ENCODE data around the gene TMEM132D.
"Not testable (repeated sequence)": the region's sequence is repeated elsewhere in the genome, so short reads cannot be mapped to it uniquely, and the experiment has no call there.

Gene TMEM132D

DNA sequence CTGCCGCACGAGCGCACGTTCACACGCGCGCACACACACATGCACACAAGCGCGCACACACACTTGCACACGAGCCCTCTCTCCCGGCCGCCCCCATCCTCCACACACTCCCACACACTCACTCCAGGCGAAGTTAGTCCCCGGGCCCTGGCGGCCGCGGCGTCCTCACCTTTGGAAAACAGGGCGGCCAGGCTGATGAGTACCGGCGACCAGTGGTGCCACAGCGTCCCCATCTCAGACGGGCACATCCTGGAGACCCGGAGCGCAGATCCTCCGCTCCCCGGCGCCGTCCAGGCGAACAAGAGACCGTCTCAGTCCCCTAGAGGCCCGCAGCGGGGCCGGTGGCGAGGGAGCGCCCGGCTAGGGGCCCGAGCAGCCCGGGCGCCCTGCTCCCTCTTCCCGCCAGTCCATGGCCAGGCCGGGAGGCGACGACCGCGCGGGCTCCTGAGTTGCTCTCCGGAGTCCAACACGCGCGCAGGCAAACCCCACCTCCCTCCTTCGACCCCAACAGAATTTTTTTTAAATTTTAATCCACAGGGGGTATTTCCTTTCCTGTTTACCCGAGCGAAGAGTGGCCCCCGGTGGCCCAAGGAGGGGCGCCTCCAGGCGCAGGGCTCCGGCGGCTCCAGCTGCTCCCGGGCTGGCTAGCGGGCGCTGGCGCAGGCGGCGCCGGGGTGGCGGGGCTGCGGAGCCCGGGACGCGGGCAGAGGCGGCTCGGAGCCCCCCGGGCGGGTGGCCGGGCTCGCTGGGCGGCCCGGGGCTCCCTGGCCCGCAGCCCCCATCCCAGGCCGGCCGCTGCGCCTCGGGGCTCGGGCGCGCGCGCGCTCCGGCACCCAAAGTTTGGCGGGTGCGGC is 506 bp downstream of the TMEM132D start:
- Histone ChIP-seq H3K4me3 (ENCODE audit: low read length in 2 of 2) (no peak overlapping the region), H3K9ac (ENCODE audit: low read depth in 1 of 2, low read length in 2 of 2) (no peak overlapping the region)

DNA sequence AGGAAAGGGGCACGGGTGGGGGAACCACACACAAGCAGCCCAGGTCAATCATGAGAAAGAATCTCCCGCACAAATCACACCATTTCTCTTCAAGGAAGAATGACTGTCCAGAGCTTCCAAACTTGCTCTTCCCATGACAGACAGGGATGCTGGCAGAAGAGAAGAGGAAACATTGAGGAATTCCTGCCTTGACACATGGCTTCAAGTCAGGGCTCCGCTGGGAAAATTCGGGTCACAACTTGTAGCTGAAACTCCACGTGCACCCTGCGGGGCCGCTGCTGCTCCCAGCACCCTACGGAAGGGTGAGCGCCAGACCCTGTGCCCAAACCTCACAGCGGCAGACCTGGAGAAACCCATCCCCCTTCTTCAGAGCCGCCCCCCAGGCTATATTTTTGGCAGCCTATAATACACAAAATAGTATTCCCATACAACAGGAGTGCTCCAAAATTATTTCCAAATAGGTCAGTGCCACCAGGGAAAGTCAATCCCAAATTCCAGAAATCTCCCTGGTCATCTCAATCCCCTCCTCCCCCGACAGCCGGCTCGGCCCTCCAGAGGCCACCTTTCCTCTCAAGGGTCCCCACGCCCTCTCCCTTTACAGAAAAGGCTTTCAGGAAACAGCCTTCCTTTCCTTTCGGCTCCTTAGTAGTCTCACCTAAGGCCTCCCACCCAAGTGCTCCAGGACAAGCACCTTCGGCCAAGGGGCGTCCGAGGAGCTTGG is 1.3 kb downstream of the TMEM132D start:
- H3K27ac ChIP-seq (ENCODE audit: low read depth in 2 of 2, low read length in 2 of 2): no peak overlapping the region
- H3K4me1 ChIP-seq (ENCODE audit: control insufficient read depth in 2 of 2, insufficient read depth in 2 of 2, low read length in 2 of 2): no peaks in the 10 kb centered on the region
- peaks cover 0 to 2% of the 10 kb centered on the region in 2 donors for H3K27me3 ChIP-seq (ENCODE audit: control insufficient read depth in 2 of 2, insufficient read depth in 2 of 2, low read length in 2 of 2)
- H3K9ac ChIP-seq (ENCODE audit: low read depth in 1 of 2, low read length in 2 of 2): no peak overlapping the region
- H3K9me3 ChIP-seq (ENCODE audit: control insufficient read depth in 2 of 2, low read length in 2 of 2): no peaks in the 10 kb centered on the region
- H3K36me3 ChIP-seq (ENCODE audit: control insufficient read depth in 2 of 2, insufficient read depth in 2 of 2, low read length in 2 of 2): no peaks in the 10 kb centered on the region
- H3K4me3 ChIP-seq (ENCODE audit: low read length in 2 of 2): no peak overlapping the region

More for the DNA sequence above, 506 bp downstream of the TMEM132D start:
- Histone ChIP-seq H3K9me3 (ENCODE audit: control insufficient read depth in 2 of 2, low read length in 2 of 2) (no peaks in the 10 kb centered on the region), H3K4me1 (ENCODE audit: control insufficient read depth in 2 of 2, insufficient read depth in 2 of 2, low read length in 2 of 2) (no peaks in the 10 kb centered on the region), H3K27ac (ENCODE audit: low read depth in 2 of 2, low read length in 2 of 2) (no peak overlapping the region), H3K36me3 (ENCODE audit: control insufficient read depth in 2 of 2, insufficient read depth in 2 of 2, low read length in 2 of 2) (no peaks in the 10 kb centered on the region), H3K27me3 (ENCODE audit: control insufficient read depth in 2 of 2, insufficient read depth in 2 of 2, low read length in 2 of 2) (peaks cover 0 to 2% of the 10 kb centered on the region in 2 donors)

- H3K4me1 ChIP-seq (ENCODE audit: control insufficient read depth in 2 of 2, insufficient read depth in 2 of 2, low read length in 2 of 2): no peaks in the 10 kb centered on the region
- no peaks in the 10 kb centered on the region for H3K36me3 ChIP-seq (ENCODE audit: control insufficient read depth in 2 of 2, insufficient read depth in 2 of 2, low read length in 2 of 2)
- no peaks in the 10 kb centered on the region for H3K9me3 ChIP-seq (ENCODE audit: control insufficient read depth in 2 of 2, low read length in 2 of 2)
- H3K9ac ChIP-seq (ENCODE audit: low read depth in 1 of 2, low read length in 2 of 2): no peak overlapping the region
- no peak overlapping the region for H3K27ac ChIP-seq (ENCODE audit: low read depth in 2 of 2, low read length in 2 of 2)
- peaks cover 0 to 2% of the 10 kb centered on the region in 2 donors for H3K27me3 ChIP-seq (ENCODE audit: control insufficient read depth in 2 of 2, insufficient read depth in 2 of 2, low read length in 2 of 2)
- H3K4me3 ChIP-seq (ENCODE audit: low read length in 2 of 2): no peak overlapping the region
Measured at GRCh38 chr12:129901254-129901653, 2.6 kb downstream of the TMEM132D start.

- Histone ChIP-seq H3K36me3 (ENCODE audit: control insufficient read depth in 2 of 2, insufficient read depth in 2 of 2, low read length in 2 of 2) (no peaks in the 10 kb centered on the region), H3K9me3 (ENCODE audit: control insufficient read depth in 2 of 2, low read length in 2 of 2) (no peaks in the 10 kb centered on the region), H3K4me3 (ENCODE audit: low read length in 2 of 2) (no peak overlapping the region), H3K4me1 (ENCODE audit: control insufficient read depth in 2 of 2, insufficient read depth in 2 of 2, low read length in 2 of 2) (no peaks in the 10 kb centered on the region), H3K9ac (ENCODE audit: low read depth in 1 of 2, low read length in 2 of 2) (no peak overlapping the region), H3K27ac (ENCODE audit: low read depth in 2 of 2, low read length in 2 of 2) (no peak overlapping the region), H3K27me3 (ENCODE audit: control insufficient read depth in 2 of 2, insufficient read depth in 2 of 2, low read length in 2 of 2) (peaks cover 0 to 2% of the 10 kb centered on the region in 2 donors)
Measured at GRCh38 chr12:129900306-129900705, 3.5 kb downstream of the TMEM132D start.

DNA sequence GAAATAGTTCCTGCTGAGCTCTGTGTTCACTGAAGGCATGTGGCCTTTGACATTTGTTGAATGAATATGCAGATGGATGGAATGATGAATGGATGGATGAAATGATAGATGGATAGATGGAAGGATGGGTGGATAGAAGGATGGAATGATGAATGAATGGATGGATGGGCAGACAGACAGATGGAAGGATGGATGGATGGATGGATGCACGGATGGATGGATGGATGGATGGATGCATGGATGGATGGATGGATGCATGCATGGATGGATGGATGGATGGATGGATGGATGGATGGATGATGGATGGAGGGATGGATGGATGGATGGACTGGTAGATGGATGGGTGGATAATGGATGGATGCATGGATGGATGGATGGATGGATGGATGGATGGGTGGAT is 4.8 kb downstream of the TMEM132D start:
- not testable (repeated sequence) for H3K27me3 ChIP-seq (ENCODE audit: control insufficient read depth in 2 of 2, insufficient read depth in 2 of 2, low read length in 2 of 2); H3K9me3 ChIP-seq (ENCODE audit: control insufficient read depth in 2 of 2, low read length in 2 of 2); H3K36me3 ChIP-seq (ENCODE audit: control insufficient read depth in 2 of 2, insufficient read depth in 2 of 2, low read length in 2 of 2); H3K4me1 ChIP-seq (ENCODE audit: control insufficient read depth in 2 of 2, insufficient read depth in 2 of 2, low read length in 2 of 2); H3K27ac ChIP-seq (ENCODE audit: low read depth in 2 of 2, low read length in 2 of 2); H3K9ac ChIP-seq (ENCODE audit: low read depth in 1 of 2, low read length in 2 of 2); H3K4me3 ChIP-seq (ENCODE audit: low read length in 2 of 2)

GRCh38 chr12:129893691-129894090 is 10.1 kb downstream of the TMEM132D start:
- no peak overlapping the region for H3K4me3 ChIP-seq (ENCODE audit: low read length in 2 of 2)
- no peaks in the 10 kb centered on the region for H3K9me3 ChIP-seq (ENCODE audit: control insufficient read depth in 2 of 2, low read length in 2 of 2)
- no peaks in the 10 kb centered on the region for H3K4me1 ChIP-seq (ENCODE audit: control insufficient read depth in 2 of 2, insufficient read depth in 2 of 2, low read length in 2 of 2)
- no peak overlapping the region for H3K27ac ChIP-seq (ENCODE audit: low read depth in 2 of 2, low read length in 2 of 2)
- H3K27me3 ChIP-seq (ENCODE audit: control insufficient read depth in 2 of 2, insufficient read depth in 2 of 2, low read length in 2 of 2): no peaks in the 10 kb centered on the region
- no peak overlapping the region for H3K9ac ChIP-seq (ENCODE audit: low read depth in 1 of 2, low read length in 2 of 2)
- H3K36me3 ChIP-seq (ENCODE audit: control insufficient read depth in 2 of 2, insufficient read depth in 2 of 2, low read length in 2 of 2): no peaks in the 10 kb centered on the region

DNA sequence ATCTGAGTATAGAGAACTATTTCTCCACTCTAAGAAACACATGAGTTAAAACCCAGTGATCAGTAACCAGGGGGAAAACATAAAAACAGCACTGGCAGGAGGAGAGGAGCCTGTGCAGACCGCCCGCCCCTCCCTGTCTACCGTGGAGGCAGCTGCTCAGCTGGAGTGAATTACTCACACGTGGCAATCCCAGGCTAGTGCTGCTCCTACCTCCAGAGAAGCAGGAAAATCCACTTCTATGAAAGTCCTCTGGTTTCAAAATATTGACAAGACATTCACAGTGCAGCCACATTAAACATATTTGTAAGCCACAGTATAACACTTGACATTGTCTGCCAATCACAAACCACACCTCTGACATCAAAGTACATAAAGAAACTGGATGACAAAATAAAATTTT is 16.7 kb downstream of the TMEM132D start:
- H3K4me1 ChIP-seq (ENCODE audit: control insufficient read depth in 2 of 2, insufficient read depth in 2 of 2, low read length in 2 of 2): no peaks in the 10 kb centered on the region
- H3K36me3 ChIP-seq (ENCODE audit: control insufficient read depth in 2 of 2, insufficient read depth in 2 of 2, low read length in 2 of 2): no peaks in the 10 kb centered on the region
- no peak overlapping the region for H3K27ac ChIP-seq (ENCODE audit: low read depth in 2 of 2, low read length in 2 of 2)
- H3K4me3 ChIP-seq (ENCODE audit: low read length in 2 of 2): no peak overlapping the region
- H3K27me3 ChIP-seq (ENCODE audit: control insufficient read depth in 2 of 2, insufficient read depth in 2 of 2, low read length in 2 of 2): no peaks in the 10 kb centered on the region
- H3K9me3 ChIP-seq (ENCODE audit: control insufficient read depth in 2 of 2, low read length in 2 of 2): no peaks in the 10 kb centered on the region
- no peak overlapping the region for H3K9ac ChIP-seq (ENCODE audit: low read depth in 1 of 2, low read length in 2 of 2)

GRCh38 chr12:129886541-129886940 is 17.3 kb downstream of the TMEM132D start:
- H3K27ac ChIP-seq (ENCODE audit: low read depth in 2 of 2, low read length in 2 of 2): no peak overlapping the region

DNA sequence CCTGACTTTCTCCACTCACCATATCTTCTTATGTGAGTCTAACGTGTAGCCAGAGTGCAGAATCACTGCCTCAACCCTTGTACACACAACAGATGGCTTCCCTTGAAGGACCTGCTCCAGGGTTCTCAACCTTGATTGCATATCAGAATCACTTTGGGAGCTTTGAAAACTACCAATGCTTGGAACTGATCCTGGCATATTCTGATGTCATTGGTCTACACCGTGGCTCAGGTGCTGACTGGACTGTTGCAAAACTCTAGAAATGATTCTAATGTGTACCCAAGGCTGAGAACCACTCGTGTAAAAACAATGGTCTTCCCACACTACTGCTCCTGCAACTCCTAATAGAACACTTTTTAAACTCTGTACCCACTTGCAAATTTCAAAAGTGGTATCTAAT is 18.5 kb downstream of the TMEM132D start:
- Histone ChIP-seq H3K27ac (ENCODE audit: low read depth in 2 of 2, low read length in 2 of 2) (no peak overlapping the region), H3K27me3 (ENCODE audit: control insufficient read depth in 2 of 2, insufficient read depth in 2 of 2, low read length in 2 of 2) (no peaks in the 10 kb centered on the region), H3K9me3 (ENCODE audit: control insufficient read depth in 2 of 2, low read length in 2 of 2) (no peaks in the 10 kb centered on the region), H3K9ac (ENCODE audit: low read depth in 1 of 2, low read length in 2 of 2) (no peak overlapping the region), H3K4me1 (ENCODE audit: control insufficient read depth in 2 of 2, insufficient read depth in 2 of 2, low read length in 2 of 2) (no peaks in the 10 kb centered on the region), H3K36me3 (ENCODE audit: control insufficient read depth in 2 of 2, insufficient read depth in 2 of 2, low read length in 2 of 2) (no peaks in the 10 kb centered on the region), H3K4me3 (ENCODE audit: low read length in 2 of 2) (no peak overlapping the region)

More at GRCh38 chr12:129886541-129886940, 17.3 kb downstream of the TMEM132D start:
- Histone ChIP-seq H3K4me3 (ENCODE audit: low read length in 2 of 2) (no peak overlapping the region), H3K4me1 (ENCODE audit: control insufficient read depth in 2 of 2, insufficient read depth in 2 of 2, low read length in 2 of 2) (no peaks in the 10 kb centered on the region), H3K27me3 (ENCODE audit: control insufficient read depth in 2 of 2, insufficient read depth in 2 of 2, low read length in 2 of 2) (no peaks in the 10 kb centered on the region), H3K9me3 (ENCODE audit: control insufficient read depth in 2 of 2, low read length in 2 of 2) (no peaks in the 10 kb centered on the region), H3K36me3 (ENCODE audit: control insufficient read depth in 2 of 2, insufficient read depth in 2 of 2, low read length in 2 of 2) (no peaks in the 10 kb centered on the region), H3K9ac (ENCODE audit: low read depth in 1 of 2, low read length in 2 of 2) (no peak overlapping the region)

DNA sequence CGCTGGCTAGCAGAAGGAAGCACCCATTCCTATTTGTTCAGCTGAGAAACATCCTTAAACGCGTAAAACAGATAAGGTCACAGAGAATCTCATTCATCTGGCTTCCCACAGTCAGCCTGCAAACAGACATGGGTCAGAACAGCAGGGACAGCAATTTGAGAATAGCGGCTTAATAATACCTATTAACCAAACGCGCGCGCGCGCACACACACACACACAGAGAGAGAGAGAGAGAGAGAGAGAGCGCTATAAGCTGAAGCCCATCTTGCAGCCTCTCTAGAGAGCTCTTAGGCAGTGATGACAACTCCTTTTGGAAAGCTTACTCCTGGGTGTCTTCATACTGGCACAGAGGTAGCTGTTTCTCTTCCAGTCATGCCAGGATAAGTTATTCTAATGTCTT is 26.4 kb downstream of the TMEM132D start:
- Histone ChIP-seq H3K9ac (ENCODE audit: low read depth in 1 of 2, low read length in 2 of 2) (no peak overlapping the region), H3K36me3 (ENCODE audit: control insufficient read depth in 2 of 2, insufficient read depth in 2 of 2, low read length in 2 of 2) (no peaks in the 10 kb centered on the region), H3K27me3 (ENCODE audit: control insufficient read depth in 2 of 2, insufficient read depth in 2 of 2, low read length in 2 of 2) (no peaks in the 10 kb centered on the region), H3K4me1 (ENCODE audit: control insufficient read depth in 2 of 2, insufficient read depth in 2 of 2, low read length in 2 of 2) (no peaks in the 10 kb centered on the region), H3K9me3 (ENCODE audit: control insufficient read depth in 2 of 2, low read length in 2 of 2) (no peaks in the 10 kb centered on the region), H3K4me3 (ENCODE audit: low read length in 2 of 2) (no peak overlapping the region), H3K27ac (ENCODE audit: low read depth in 2 of 2, low read length in 2 of 2) (no peak overlapping the region)
